H1 (cell line): ENCODE results near the gene NCAM1.

Source experiments
- CREB1 ChIP-seq: IDR thresholded peaks from 2 replicates; pipeline ENCODE4 v1.6.1; 2012; ENCODE audit warnings: inconsistent platforms
- JUN ChIP-seq: IDR thresholded peaks from 2 replicates; pipeline ENCODE4 v1.6.1; 2011; ENCODE audit warnings: low read depth, mild to moderate bottlenecking, improper control_type of control experiment, low read length
- POLR2AphosphoS5 ChIP-seq: IDR thresholded peaks from 2 replicates; pipeline ENCODE4 v1.6.1; 2011; ENCODE audit warnings: low read depth, low read length

DNA sequence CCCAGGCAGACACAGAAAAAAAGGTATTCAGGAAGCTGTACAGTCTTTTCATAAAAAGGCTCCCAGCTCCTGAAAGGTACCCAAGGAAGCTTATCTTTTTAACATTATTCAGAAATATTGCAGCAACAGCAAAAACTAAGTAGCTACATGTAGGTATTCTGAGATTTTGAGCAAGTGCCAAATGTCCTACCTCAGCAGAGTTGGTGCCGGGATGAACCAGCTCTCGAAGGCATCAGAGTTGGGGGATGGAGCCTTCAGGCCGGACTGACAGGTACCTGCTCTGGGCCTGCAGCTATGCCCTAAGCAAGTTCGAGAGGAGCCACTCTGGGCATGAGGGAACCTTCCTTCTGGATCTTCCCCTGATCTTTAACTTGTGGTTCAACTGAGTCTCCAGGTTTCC is 276.0 kb downstream of the NCAM1 start:
- TF ChIP-seq POLR2AphosphoS5 (no peak), CREB1 (no peak), JUN (no peak)
